Choroid plexus epithelial cell (primary cell): ENCODE results near the gene ALKBH3.
A peak's percentile ranks its signal among the peaks of the same experiment; 100 is the strongest.

Experiments
- DNase-seq: peaks from one replicate; pipeline ENCODE4 v3.0.0-alpha.2; 2010; ENCODE audit warnings: low read depth
- H3K4me3 ChIP-seq: 2 replicates; pipeline ENCODE4 v1.5.1; 2011; ENCODE audit warnings: low read depth, mild to moderate bottlenecking, control low read depth, low read length, moderate library complexity
- CTCF ChIP-seq: conservative IDR thresholded peaks from 2 replicates; pipeline ENCODE4 v1.5.1; 2011; ENCODE audit warnings: low read depth, mild to moderate bottlenecking, control low read depth, inconsistent platforms, low read length, moderate library complexity

The ALKBH3 gene

GRCh38 chr11:43879789-43880639 lies 617 bp upstream of the ALKBH3 start:
- no peak for DNase-seq
- no peak for TF ChIP-seq CTCF
- H3K4me3 ChIP-seq: peak overlapping the region; percentile 87

- no peak for TF ChIP-seq CTCF
- no peak overlapping the region for H3K4me3 ChIP-seq
- no peak for DNase-seq
These were observed 12.2 kb downstream of the ALKBH3 start for GRCh38 chr11:43892851-43893250.

- no peak overlapping the region for H3K4me3 ChIP-seq
- DNase-seq: no peak
- no peak for TF ChIP-seq CTCF
These were observed 13.9 kb downstream of the ALKBH3 start for GRCh38 chr11:43894546-43894945.

- TF ChIP-seq CTCF: no peak
- H3K4me3 ChIP-seq: no peak overlapping the region
- no peak for DNase-seq
These were observed 15.0 kb downstream of the ALKBH3 start for GRCh38 chr11:43895601-43896000.

- no peak for TF ChIP-seq CTCF
- H3K4me3 ChIP-seq: no peak overlapping the region
- no peak for DNase-seq
These were observed 17.9 kb downstream of the ALKBH3 start for GRCh38 chr11:43898574-43898973.

GRCh38 chr11:43899094-43899493 lies 18.5 kb downstream of the ALKBH3 start:
- DNase-seq: no peak
- TF ChIP-seq CTCF: no peak
- H3K4me3 ChIP-seq: no peak overlapping the region

- TF ChIP-seq CTCF: no peak
These were observed 20.9 kb downstream of the ALKBH3 start for GRCh38 chr11:43901551-43901950.

More at GRCh38 chr11:43901551-43901950, 20.9 kb downstream of the ALKBH3 start:
- no peak for DNase-seq
- H3K4me3 ChIP-seq: no peak overlapping the region
